Ishikawa (cell line): ENCODE data around the gene CNPPD1.

ENCODE experiments used
- CEBPB ChIP-seq: IDR thresholded peaks from 2 replicates; pipeline ENCODE4 v1.6.1; 2012
- CREB1 ChIP-seq: IDR thresholded peaks from 2 replicates; pipeline ENCODE4 v1.6.1; 2012; ENCODE audit warnings: low read depth
- EGR1 ChIP-seq: IDR thresholded peaks from 2 replicates; pipeline ENCODE4 v1.6.1; 2012
- EP300 ChIP-seq: IDR thresholded peaks from 2 replicates; pipeline ENCODE4 v1.6.1; 2012; ENCODE audit warnings: borderline replicate concordance
- FOXM1 ChIP-seq: IDR thresholded peaks from 2 replicates; pipeline ENCODE4 v1.6.1; 2012; ENCODE audit warnings: low read depth, borderline replicate concordance
- MAX ChIP-seq: IDR thresholded peaks from 2 replicates; pipeline ENCODE4 v1.6.1; 2012
- NFIC ChIP-seq: IDR thresholded peaks from 2 replicates; pipeline ENCODE4 v1.6.1; 2012
- RAD21 ChIP-seq: IDR thresholded peaks from 2 replicates; pipeline ENCODE4 v1.6.1; 2012; ENCODE audit warnings: low read depth
- REST ChIP-seq: IDR thresholded peaks from 2 replicates; pipeline ENCODE4 v1.6.1; 2012; ENCODE audit warnings: low read depth, mild to moderate bottlenecking
- TAF1 ChIP-seq: IDR thresholded peaks from 2 replicates; pipeline ENCODE4 v1.6.1; 2012; ENCODE audit warnings: low read depth, mild to moderate bottlenecking
- TCF12 ChIP-seq: IDR thresholded peaks from 2 replicates; pipeline ENCODE4 v1.6.1; 2012; ENCODE audit warnings: low read depth
- TEAD4 ChIP-seq: IDR thresholded peaks from 2 replicates; pipeline ENCODE4 v1.6.1; 2012
- YY1 ChIP-seq: IDR thresholded peaks from 2 replicates; pipeline ENCODE4 v1.6.1; 2012; ENCODE audit warnings: low read depth
- ZBTB7A ChIP-seq: IDR thresholded peaks from 2 replicates; pipeline ENCODE4 v1.6.1; 2012; ENCODE audit warnings: low read depth
- TF ChIP-seq, protein P1 (sequence below): IDR thresholded peaks from 2 replicates; pipeline ENCODE4 v1.6.1; 2012

CNPPD1 gene

DNA sequence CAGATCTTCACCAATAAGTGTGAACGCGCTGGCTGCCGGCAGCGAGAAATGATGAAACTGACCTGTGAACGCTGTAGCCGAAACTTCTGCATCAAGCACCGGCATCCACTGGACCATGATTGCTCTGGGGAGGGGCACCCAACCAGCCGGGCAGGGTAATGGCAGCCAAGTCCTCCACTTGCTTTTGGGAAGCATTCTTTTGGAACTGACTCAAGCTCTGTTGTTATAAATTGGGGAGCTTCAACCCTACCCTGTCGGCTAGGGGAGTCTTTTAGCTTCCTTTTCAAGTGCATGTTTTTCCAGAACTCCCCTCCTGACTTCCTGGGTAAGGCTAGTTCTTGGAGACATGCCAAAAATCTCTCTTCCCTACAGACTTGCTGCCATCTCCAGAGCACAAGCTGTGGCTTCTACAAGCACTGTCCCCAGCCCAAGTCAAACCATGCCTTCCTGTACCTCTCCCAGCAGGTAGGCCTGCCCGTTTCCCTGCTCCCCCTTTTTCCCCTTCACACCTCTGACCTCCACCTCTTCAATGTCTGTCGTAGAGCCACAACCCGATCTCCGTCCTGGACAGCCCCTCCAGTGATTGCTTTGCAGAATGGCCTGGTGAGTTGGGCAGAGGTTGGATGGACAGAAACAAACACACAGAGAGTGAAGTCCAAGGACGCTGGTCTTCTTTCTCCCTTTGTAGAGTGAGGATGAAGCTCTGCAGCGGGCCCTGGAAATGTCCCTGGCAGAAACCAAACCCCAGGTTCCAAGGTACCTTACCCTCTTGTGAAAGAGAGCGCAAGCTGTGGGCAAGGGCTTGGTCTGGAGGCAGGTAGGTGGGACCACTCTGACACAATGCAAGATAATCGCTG lies 31.4 kb upstream of the CNPPD1 start:
- TF ChIP-seq NFIC (peak; percentile 51), RAD21 (no peak)

- TF ChIP-seq CEBPB (no peak), CREB1 (no peak), MAX (no peak; the same call in 1 of the 2 replicates), YY1 (no peak), NFIC (no peak), FOXM1 (no peak), EP300 (no peak), TAF1 (no peak), REST (no peak), TCF12 (no peak), EGR1 (no peak), ZBTB7A (no peak)
- TF ChIP-seq, protein P1, sequence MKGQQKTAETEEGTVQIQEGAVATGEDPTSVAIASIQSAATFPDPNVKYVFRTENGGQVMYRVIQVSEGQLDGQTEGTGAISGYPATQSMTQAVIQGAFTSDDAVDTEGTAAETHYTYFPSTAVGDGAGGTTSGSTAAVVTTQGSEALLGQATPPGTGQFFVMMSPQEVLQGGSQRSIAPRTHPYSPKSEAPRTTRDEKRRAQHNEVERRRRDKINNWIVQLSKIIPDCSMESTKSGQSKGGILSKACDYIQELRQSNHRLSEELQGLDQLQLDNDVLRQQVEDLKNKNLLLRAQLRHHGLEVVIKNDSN, result no peak
Measured at GRCh38 chr2:219207134-219207883, 30.6 kb upstream of the CNPPD1 start.

GRCh38 chr2:219206328-219207133 lies 29.8 kb upstream of the CNPPD1 start, which contains the start of gene ZFAND2B:
Gene ZFAND2B, plus strand, starts transcription at chr2:219206782. Its CDS starts 206 bp downstream, at chr2:219206988.
- TF ChIP-seq, protein P1, result 0 out of 2 replicates have a peak, but pooled peaks have one; percentile 2
- no peak for TF ChIP-seq CEBPB
- TF ChIP-seq FOXM1, result no peak
- no peak for TF ChIP-seq EGR1
- no peak for TF ChIP-seq ZBTB7A
- TF ChIP-seq RAD21, result no peak
- TF ChIP-seq TAF1, result peak; percentile 84
- TF ChIP-seq CREB1, result peak; percentile 49; the same call in 1 of the 2 replicates
- TF ChIP-seq EP300, result no peak
- TF ChIP-seq NFIC, result no peak
- TF ChIP-seq TEAD4, result no peak
- TF ChIP-seq YY1, result peak; percentile 16; the same call in 1 of the 2 replicates
- peak; percentile 72 for TF ChIP-seq MAX
- no peak for TF ChIP-seq REST
- peak; percentile 9; the same call in 1 of the 2 replicates for TF ChIP-seq TCF12

- TF ChIP-seq TEAD4, result no peak
- no peak for TF ChIP-seq ZBTB7A
- TF ChIP-seq CREB1, result no peak
- no peak for TF ChIP-seq FOXM1
Measured at GRCh38 chr2:219205981-219206327, 29.2 kb upstream of the CNPPD1 start.

GRCh38 chr2:219205165-219205538 lies 28.4 kb upstream of the CNPPD1 start:
- TF ChIP-seq TEAD4 (no peak), EP300 (no peak), MAX (no peak), YY1 (no peak), TAF1 (no peak), NFIC (no peak), CEBPB (no peak)
- TF ChIP-seq, protein P1, result no peak
